Stomach (tissue), 9 donors: Measurements from ENCODE around the gene SHBG. TPM values are rescaled to one million over a fixed set of nuclear protein-coding genes. Genes with fewer than 3 reads are reported as not detected.
"Not testable (repeated sequence)": the region's sequence is repeated elsewhere in the genome, so short reads cannot be mapped to it uniquely, and the experiment has no call there.

Source experiments
- DNase-seq, 2 donors: peaks; one replicate each; pipeline versions ENCODE4 v3.0.0 to v3.0.0-alpha.2; 2013 to 2019
- H3K27ac ChIP-seq, 5 donors: fragments of 200-600 bp in 4 of 5; sonication (generic) in 4 of 5; one replicate each; pipeline ENCODE4 v1.5.1; 2013 to 2019; ENCODE audit warnings: mild to moderate bottlenecking in 1 of 5, moderate library complexity in 1 of 5
- H3K27me3 ChIP-seq, 3 donors: fragments of 200-600 bp; sonication (generic); one replicate each; pipeline ENCODE4 v1.5.1; 2017 to 2019; ENCODE audit warnings: mixed run types in 1 of 3
- H3K36me3 ChIP-seq, 4 donors: fragments of 200-600 bp; sonication (generic); 1 replicate in 3 of 4; 2 replicates in 1 of 4; pipeline ENCODE4 v1.5.1; 2016 to 2019
- H3K4me1 ChIP-seq, 4 donors: fragments of 200-600 bp; sonication (generic); one replicate each; pipeline ENCODE4 v1.5.1; 2016 to 2019
- H3K4me3 ChIP-seq, 4 donors: fragments of 200-600 bp; sonication (generic) in 3 of 4; one replicate each; pipeline ENCODE4 v1.5.1; 2016 to 2019; ENCODE audit warnings: mild to moderate bottlenecking in 1 of 4
- H3K9me3 ChIP-seq, 4 donors: fragments of 200-600 bp; sonication (generic); one replicate each; pipeline ENCODE4 v1.5.1; 2016 to 2019
- EP300 ChIP-seq: sonication (generic); formaldehyde crosslinking; IDR thresholded peaks from one replicate; pipeline ENCODE4 v1.6.1; 2017; ENCODE audit warnings: antibody characterized with exemption
- POLR2A ChIP-seq, 4 donors: fragments of 450-650 bp; IDR thresholded peaks; one replicate each; pipeline ENCODE4 v1.6.1; 2016; ENCODE audit warnings: antibody characterized with exemption in 4 of 4, control low read depth in 2 of 4, mild to moderate bottlenecking in 1 of 4, moderate library complexity in 1 of 4
- POLR2AphosphoS5 ChIP-seq, 3 donors: sonication (generic); formaldehyde crosslinking; IDR thresholded peaks; one replicate each; pipeline ENCODE4 v1.6.1; 2016; ENCODE audit warnings: antibody characterized with exemption in 3 of 3
- WGBS, 5 donors: extraction: QIAGEN DNeasy Blood & Tissue Kit in 3 of 5; methylation state at CpG; one replicate each; pipeline versions ENCODE4 v1.1.5 to v1.1.7; 2013 to 2018; 5-methylcytosine and 5-hydroxymethylcytosine counted together
- intact Hi-C: fragments of 100-400 bp; cut with DNase I; formaldehyde crosslinking; loops from one replicate; pipeline ENCODE4 v1.15.1; 2023; ENCODE audit warnings: low total_unique reads
- polyA plus RNA-seq, 3 donors: library from polyadenylated mRNA; stranded (reverse); fragments of 200-250 nt; gene quantifications; one replicate each; pipeline ENCODE4 v1.2.3, GENCODE V29; 2013
- total RNA-seq, 5 donors: library from RNA; depleted of rRNA; stranded (reverse); fragments of >200 nt; gene quantifications; one replicate each; pipeline versions ENCODE4 v1.1.0 to v1.2.3, GENCODE V29; 2014 to 2016
- TF ChIP-seq, protein P1 (sequence below), 7 experiments: fragments of 450-650 bp in 4 of 7; fragments of 200-600 bp in 3 of 7; sonication (generic) in 3 of 7; IDR thresholded peaks; one replicate each; pipeline ENCODE4 v1.5.1; 2016 to 2019; ENCODE audit warnings: antibody characterized with exemption in 7 of 7, control low read depth in 2 of 7, mild to moderate bottlenecking in 1 of 7
- donor health status: healthy with polysubstance abuse.
- donor health status: Bipolar disorder and iron deficiency.
- donor health status: healthy.

SHBG gene
- total and polyA plus RNA-seq, 8 donors: 0.20 to 1.2 (median 0.37) TPM; not detected in 5

DNA sequence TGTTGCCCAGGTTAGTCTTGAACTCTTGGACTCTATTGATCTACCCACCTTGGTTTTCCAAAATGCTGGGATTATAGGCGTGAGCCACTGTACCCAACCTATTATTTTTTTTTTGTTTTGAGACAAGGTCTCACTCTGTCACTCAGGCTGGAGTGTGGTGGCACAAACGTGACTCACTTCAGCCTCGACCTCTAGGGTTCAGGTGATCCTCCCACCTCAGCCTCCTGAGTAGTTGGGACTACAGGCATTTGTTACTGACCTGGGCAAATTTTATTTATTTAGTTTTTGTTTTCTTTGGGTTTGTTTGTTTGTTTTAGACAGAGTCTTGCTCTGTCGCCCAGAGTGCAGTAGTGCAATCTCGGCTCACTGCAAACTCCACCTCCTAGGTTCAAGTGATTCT lies 6.3 kb upstream of the SHBG start:
- H3K9me3 ChIP-seq: no peaks in the 10 kb centered on the region
- TF ChIP-seq POLR2AphosphoS5 (IDR thresholded peaks at IDR 0.05) (no peak), EP300 (no peak), POLR2A (IDR thresholded peaks at IDR 0.05) (no peak)
- TF ChIP-seq, protein P1, sequence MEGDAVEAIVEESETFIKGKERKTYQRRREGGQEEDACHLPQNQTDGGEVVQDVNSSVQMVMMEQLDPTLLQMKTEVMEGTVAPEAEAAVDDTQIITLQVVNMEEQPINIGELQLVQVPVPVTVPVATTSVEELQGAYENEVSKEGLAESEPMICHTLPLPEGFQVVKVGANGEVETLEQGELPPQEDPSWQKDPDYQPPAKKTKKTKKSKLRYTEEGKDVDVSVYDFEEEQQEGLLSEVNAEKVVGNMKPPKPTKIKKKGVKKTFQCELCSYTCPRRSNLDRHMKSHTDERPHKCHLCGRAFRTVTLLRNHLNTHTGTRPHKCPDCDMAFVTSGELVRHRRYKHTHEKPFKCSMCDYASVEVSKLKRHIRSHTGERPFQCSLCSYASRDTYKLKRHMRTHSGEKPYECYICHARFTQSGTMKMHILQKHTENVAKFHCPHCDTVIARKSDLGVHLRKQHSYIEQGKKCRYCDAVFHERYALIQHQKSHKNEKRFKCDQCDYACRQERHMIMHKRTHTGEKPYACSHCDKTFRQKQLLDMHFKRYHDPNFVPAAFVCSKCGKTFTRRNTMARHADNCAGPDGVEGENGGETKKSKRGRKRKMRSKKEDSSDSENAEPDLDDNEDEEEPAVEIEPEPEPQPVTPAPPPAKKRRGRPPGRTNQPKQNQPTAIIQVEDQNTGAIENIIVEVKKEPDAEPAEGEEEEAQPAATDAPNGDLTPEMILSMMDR (IDR thresholded peaks at IDR 0.05): no peak
- no peak overlapping the region for H3K27ac ChIP-seq
- WGBS, 5 donors: 72 to 79% (median 75%) methylated on average over 5 of the region's 5 CpGs
- DNase-seq: no peak
- peaks cover 0 to 9% (median 9%) of the 10 kb centered on the region in 4 donors for H3K36me3 ChIP-seq
- intact Hi-C loops: no loop called here
- H3K27me3 ChIP-seq: no peaks in the 10 kb centered on the region
- H3K4me1 ChIP-seq: peaks cover 11 to 18% (median 15%) of the 10 kb centered on the region in 4 donors
- no peak overlapping the region for H3K4me3 ChIP-seq

DNA sequence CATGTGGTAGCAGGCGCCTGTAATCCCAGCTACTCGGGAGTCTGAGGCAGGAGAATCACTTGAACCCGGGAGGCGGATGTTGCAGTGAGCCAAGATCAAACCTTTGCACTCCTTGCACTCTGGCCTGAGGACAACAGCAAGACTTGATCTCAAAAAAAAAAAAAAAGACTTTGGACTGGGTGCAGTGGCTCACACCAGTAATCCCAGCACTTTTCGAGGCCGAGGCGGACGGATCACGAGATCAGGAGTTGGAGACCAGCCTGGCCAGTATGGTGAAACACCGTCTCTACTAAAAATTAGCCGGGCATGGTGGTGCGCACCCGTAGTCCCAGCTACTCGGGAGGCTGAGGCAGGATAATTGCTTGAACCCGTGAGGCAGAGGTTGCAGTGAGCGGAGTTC lies 4.2 kb upstream of the SHBG start:
- H3K27ac ChIP-seq, H3K9me3 ChIP-seq, H3K36me3 ChIP-seq, H3K4me3 ChIP-seq, H3K27me3 ChIP-seq, DNase-seq, intact Hi-C loops: not testable (repeated sequence)
- peaks cover 11 to 18% (median 15%) of the 10 kb centered on the region in 4 donors for H3K4me1 ChIP-seq
- WGBS, 5 donors: 91 to 99% (median 98%) methylated on average over 16 of the region's 16 CpGs

DNA sequence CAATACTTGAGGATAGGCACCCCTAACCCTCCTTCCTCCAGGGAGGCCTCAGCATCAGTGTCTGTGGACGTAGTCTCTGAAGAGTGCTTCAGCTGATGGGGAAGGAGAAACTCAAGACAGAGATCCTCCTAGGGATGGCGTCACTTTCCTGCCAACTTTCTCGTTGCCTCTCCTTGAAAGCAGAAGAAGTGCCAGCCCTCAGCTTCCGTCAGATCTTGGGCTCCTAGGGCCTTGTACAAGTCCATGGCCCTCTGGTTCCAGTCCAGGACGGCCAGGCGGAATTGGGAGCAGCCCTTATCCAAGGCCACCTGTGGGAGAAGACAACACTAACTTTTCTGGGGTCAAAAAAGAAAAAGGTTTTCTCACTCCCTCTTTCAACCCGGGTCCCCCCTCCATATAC lies 3.6 kb upstream of the SHBG start:
- intact Hi-C loops: no loop called here
- no peak for DNase-seq
- H3K27ac ChIP-seq: peak overlapping the region in 2 of 5 donors; percentile 93 to 96

DNA sequence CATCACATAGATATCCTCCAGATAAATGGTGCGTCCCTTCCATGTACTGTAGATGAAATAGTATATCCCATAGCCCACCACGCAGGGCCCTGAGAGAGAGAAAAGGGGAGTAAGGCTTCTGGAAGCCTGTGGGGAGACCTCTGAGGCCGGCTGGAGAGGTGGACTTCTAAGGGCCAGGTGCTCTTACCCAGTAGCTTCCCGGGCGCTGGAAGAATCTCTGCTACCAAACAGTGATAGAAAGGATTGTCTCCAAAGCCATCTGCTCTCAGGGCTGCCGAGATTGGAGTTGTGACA lies 3.0 kb upstream of the SHBG start:
- H3K4me3 ChIP-seq: peak overlapping the region; percentile 67 to 81 (median 74)
- no peak for TF ChIP-seq POLR2A (IDR thresholded peaks at IDR 0.05)
- TF ChIP-seq, protein P1 (IDR thresholded peaks at IDR 0.05): no peak
- no peak for TF ChIP-seq EP300
- TF ChIP-seq POLR2AphosphoS5 (IDR thresholded peaks at IDR 0.05): no peak
- H3K4me1 ChIP-seq: peaks cover 11 to 18% (median 15%) of the 10 kb centered on the region in 4 donors
- 9 to 23% (median 21%) methylated on average over 6 of the region's 6 CpGs for WGBS, 5 donors
- no peaks in the 10 kb centered on the region for H3K9me3 ChIP-seq
- peak overlapping the region in 4 of 5 donors; percentile 88 to 96 (median 93) for H3K27ac ChIP-seq
- intact Hi-C loops: no loop called here
- no peaks in the 10 kb centered on the region for H3K27me3 ChIP-seq
- DNase-seq: no peak
- peaks cover 0 to 9% (median 9%) of the 10 kb centered on the region in 4 donors for H3K36me3 ChIP-seq

More for the DNA sequence above, 3.6 kb upstream of the SHBG start:
- Histone ChIP-seq H3K4me1 (peaks cover 11 to 18% (median 15%) of the 10 kb centered on the region in 4 donors), H3K36me3 (peaks cover 0 to 9% (median 9%) of the 10 kb centered on the region in 4 donors), H3K27me3 (no peaks in the 10 kb centered on the region), H3K9me3 (no peaks in the 10 kb centered on the region), H3K4me3 (peak overlapping the region in 2 of 4 donors; percentile 69 to 80)
- 80 to 89% (median 85%) methylated on average over 7 of the region's 7 CpGs for WGBS, 5 donors
- TF ChIP-seq POLR2A (IDR thresholded peaks at IDR 0.05) (no peak), EP300 (no peak), POLR2AphosphoS5 (IDR thresholded peaks at IDR 0.05) (no peak)
- TF ChIP-seq, protein P1 (IDR thresholded peaks at IDR 0.05): no peak

DNA sequence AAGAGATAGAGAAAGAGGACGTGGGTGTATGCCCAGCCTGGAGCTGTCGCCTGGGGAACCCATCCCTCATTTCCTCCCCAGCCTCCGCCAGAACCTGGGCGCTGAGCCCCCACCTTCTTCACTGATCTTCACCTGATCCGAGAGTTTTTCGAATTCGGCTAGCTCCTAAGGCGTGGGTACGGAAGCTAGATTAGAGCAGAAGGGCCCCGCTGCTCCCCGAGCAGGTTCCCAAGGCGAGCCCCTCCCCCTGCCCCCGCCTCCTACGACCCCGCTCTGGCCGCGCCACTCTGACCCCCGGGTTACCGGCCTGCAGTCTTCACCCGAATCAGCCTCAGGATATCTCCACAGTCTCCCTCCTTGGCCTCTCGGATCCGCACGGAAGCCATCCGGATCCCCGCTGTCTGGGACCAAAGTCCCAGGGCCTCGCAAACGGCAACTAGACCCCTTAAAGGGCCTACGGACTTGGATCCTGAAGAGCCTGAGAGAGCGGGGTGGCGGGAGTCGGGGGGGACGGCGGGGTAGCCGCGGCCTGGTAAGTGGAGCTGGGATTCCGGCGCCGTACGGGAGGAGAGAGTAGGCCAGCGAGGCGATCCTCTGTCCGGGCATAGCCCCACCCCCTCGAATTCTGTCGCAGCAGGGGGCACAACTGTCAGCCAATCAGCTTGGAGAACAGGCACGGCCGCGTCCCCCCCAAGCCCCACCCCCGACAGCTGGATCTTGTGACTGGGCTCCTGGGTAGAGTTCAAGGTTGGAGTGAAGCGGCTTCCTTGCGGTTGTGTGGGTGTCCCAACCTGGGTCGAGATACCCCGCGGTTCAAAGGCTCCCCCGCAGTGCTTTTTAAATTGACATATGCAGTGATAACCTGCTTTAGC lies 2.4 kb upstream of the SHBG start, which contains the start of gene SAT2:
SAT2 (minus strand) TSS at position 572 of the 872 bp plus-strand sequence; CDS start at position 386, 186 bp downstream.
- intact Hi-C loops: no loop called here

More for the DNA sequence above, 2.4 kb upstream of the SHBG start, which contains the start of gene SAT2:
- H3K27me3 ChIP-seq: no peaks in the 10 kb centered on the region
- WGBS, 5 donors: 0 to 1% (median 0%) methylated on average over 18 to 54 of the region's 54 CpGs
- H3K4me1 ChIP-seq: peaks cover 11 to 18% (median 15%) of the 10 kb centered on the region in 4 donors
- H3K4me3 ChIP-seq: peak within 1 kb of the TSS; percentile 67 to 81 (median 74)
- TF ChIP-seq EP300 (no peak), POLR2AphosphoS5 (IDR thresholded peaks at IDR 0.05) (peak; percentile 15 to 83 (median 75)), POLR2A (IDR thresholded peaks at IDR 0.05) (peak in 1 of 4 donors; percentile 24)
- TF ChIP-seq, protein P1 (IDR thresholded peaks at IDR 0.05): no peak
- H3K27ac ChIP-seq: peak within 1 kb of the TSS; percentile 86 to 96 (median 93)
- peaks cover 0 to 9% (median 9%) of the 10 kb centered on the region in 4 donors for H3K36me3 ChIP-seq
- peak; percentile 93 to 97 for DNase-seq
- no peaks in the 10 kb centered on the region for H3K9me3 ChIP-seq
